ENCODE results near the gene CPE. TPM values are rescaled to one million over a fixed set of nuclear protein-coding genes. Genes with fewer than 3 reads are reported as not detected.

The CPE gene
- total and polyA plus RNA-seq, 4 donors, result 3.0 to 5.6 (median 4.5) TPM

DNA sequence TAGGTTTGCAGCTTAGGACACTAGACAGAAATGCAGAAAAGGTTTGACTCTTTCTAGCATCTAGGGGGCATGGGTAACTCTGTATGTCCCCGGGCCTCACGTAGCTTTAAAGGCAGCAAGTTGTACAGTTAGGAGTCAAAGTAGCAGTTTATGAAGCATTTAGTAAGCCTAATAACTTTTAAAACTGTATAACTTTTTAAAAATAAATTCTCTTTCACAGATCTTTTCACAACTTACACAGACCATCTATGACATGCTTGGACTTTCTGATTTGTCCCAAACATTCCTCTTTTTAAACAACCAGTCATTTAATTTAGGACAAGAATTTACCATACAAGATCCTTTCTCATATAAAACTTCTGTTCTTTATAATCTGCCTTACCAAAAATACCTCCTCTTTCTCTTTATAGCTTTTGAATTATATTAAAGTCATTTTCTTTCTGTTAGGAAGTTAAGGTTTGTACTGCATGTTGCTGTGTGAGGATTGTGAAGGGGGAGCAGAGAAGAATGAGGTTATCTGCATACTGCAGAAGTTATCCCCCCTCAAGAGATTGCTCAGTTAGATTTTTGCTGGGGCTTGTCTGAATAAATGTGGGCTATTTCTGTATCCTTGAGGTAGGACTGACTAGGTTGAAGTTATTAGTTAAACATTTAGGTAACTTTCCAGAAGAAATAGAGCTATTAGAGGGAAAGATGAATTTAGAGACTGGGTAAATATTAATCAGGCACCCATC, 94.3 kb downstream of the CPE start (continued):
- TF ChIP-seq GABPA (IDR thresholded peaks at IDR 0.05 in 1 of 2, conservative IDR thresholded peaks at IDR 0.05 in 1 of 2) (no peak), RXRA (IDR thresholded peaks at IDR 0.05) (no peak), MAX (IDR thresholded peaks at IDR 0.05) (no peak), HNF4A (conservative IDR thresholded peaks at IDR 0.05) (no peak), RAD21 (IDR thresholded peaks at IDR 0.05) (no peak)
- TF ChIP-seq, protein P1, sequence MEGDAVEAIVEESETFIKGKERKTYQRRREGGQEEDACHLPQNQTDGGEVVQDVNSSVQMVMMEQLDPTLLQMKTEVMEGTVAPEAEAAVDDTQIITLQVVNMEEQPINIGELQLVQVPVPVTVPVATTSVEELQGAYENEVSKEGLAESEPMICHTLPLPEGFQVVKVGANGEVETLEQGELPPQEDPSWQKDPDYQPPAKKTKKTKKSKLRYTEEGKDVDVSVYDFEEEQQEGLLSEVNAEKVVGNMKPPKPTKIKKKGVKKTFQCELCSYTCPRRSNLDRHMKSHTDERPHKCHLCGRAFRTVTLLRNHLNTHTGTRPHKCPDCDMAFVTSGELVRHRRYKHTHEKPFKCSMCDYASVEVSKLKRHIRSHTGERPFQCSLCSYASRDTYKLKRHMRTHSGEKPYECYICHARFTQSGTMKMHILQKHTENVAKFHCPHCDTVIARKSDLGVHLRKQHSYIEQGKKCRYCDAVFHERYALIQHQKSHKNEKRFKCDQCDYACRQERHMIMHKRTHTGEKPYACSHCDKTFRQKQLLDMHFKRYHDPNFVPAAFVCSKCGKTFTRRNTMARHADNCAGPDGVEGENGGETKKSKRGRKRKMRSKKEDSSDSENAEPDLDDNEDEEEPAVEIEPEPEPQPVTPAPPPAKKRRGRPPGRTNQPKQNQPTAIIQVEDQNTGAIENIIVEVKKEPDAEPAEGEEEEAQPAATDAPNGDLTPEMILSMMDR (IDR thresholded peaks at IDR 0.05; ENCODE audit: low read depth, low read length, missing input control), result no peak

DNA sequence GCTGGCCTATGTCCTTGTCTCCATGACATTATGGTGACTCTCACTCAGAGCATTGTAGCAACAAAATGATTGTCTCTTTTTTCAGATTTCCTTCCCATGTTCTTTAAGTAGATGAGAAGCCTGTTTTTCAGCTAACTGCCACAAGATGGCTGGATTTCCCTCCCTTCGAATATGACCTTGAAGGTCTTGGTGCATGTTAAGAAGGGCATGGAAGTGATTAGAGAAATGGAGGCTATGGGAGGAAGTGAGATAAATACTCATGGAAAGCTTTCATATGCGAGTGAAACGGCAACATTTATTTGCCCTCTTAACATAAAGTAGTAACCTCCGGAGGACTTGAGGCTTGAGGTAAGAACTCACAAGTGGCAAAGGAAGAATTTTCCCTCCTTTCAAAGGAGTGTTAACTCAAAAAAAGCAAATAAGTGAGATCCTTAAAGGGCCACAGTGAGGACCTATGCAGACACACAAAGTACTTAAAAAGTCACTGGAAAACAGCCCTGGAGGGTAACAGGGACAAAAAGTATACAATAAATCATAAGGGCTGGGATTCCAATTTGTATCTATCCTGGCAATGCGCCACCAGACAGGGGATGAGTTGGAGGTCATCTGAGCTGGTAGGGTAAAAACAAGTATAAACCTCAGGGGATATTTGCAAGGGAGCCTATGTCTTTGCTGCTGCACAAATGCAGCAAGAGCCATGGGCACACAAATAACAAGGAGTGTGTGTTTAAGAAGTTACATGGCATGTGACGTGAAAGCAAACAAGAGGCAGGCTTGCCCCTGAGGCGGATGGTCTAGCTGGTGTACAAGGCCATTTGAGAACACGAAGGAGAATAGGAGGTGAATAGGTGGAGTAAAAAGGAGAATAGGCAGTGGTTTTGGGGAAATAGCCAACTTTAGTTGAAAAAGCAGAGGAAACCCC, 96.2 kb downstream of the CPE start:
- H3K27ac ChIP-seq (ENCODE audit: low read depth in 1 of 2, low read length in 2 of 2), result no peak overlapping the region
- 84% methylated on average over 8 of the region's 8 CpGs for WGBS
- H3K4me1 ChIP-seq (ENCODE audit: control insufficient read depth in 4 of 4, insufficient read depth in 4 of 4, low read length in 3 of 4), result peaks cover 0 to 4% (median under 1%) of the 10 kb centered on the region in 4 donors
- no peaks in the 10 kb centered on the region for H3K9me3 ChIP-seq (ENCODE audit: control insufficient read depth in 4 of 4, low read length in 3 of 4)
- H3K4me3 ChIP-seq (ENCODE audit: low read depth in 1 of 3, low read length in 3 of 3), result no peak overlapping the region
- TF ChIP-seq EGR1 (IDR thresholded peaks at IDR 0.05; ENCODE audit: low read depth in 2 of 2) (no peak), RXRA (IDR thresholded peaks at IDR 0.05) (no peak), HNF4A (conservative IDR thresholded peaks at IDR 0.05) (no peak), RAD21 (IDR thresholded peaks at IDR 0.05) (no peak), JUND (IDR thresholded peaks at IDR 0.05) (no peak), FOXA1 (IDR thresholded peaks at IDR 0.05) (no peak), YY1 (IDR thresholded peaks at IDR 0.05) (no peak), TAF1 (conservative IDR thresholded peaks at IDR 0.05) (no peak), NR2F2 (IDR thresholded peaks at IDR 0.05) (no peak), ZBTB33 (IDR thresholded peaks at IDR 0.05) (no peak), FOXA2 (IDR thresholded peaks at IDR 0.05) (no peak), HNF4G (IDR thresholded peaks at IDR 0.05) (no peak), GABPA (IDR thresholded peaks at IDR 0.05 in 1 of 2, conservative IDR thresholded peaks at IDR 0.05 in 1 of 2) (no peak), REST (IDR thresholded peaks at IDR 0.05) (no peak), SP1 (IDR thresholded peaks at IDR 0.05) (no peak), MAX (IDR thresholded peaks at IDR 0.05) (no peak)
- TF ChIP-seq, protein P2, sequence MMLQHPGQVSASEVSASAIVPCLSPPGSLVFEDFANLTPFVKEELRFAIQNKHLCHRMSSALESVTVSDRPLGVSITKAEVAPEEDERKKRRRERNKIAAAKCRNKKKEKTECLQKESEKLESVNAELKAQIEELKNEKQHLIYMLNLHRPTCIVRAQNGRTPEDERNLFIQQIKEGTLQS (IDR thresholded peaks at IDR 0.05), result no peak
- TF ChIP-seq, protein P1 (IDR thresholded peaks at IDR 0.05; ENCODE audit: low read depth, low read length, missing input control), result no peak
- H3K9ac ChIP-seq (ENCODE audit: low read depth in 1 of 2, low read length in 2 of 2), result no peak overlapping the region
- DNase-seq (ENCODE audit: low spot score), result no peak
- no peaks in the 10 kb centered on the region for H3K36me3 ChIP-seq (ENCODE audit: control insufficient read depth in 4 of 4, insufficient read depth in 3 of 4, low read depth in 1 of 4, low read length in 3 of 4)
- no peaks in the 10 kb centered on the region for H3K27me3 ChIP-seq (ENCODE audit: control insufficient read depth in 4 of 4, insufficient read depth in 4 of 4, low read length in 3 of 4)
